Measurements from ENCODE around the gene KIF4A. TPM values are rescaled to one million over a fixed set of nuclear protein-coding genes. Genes with fewer than 3 reads are reported as not detected.

KIF4A gene
- total RNA-seq, 1 experiment from 2014 or later = 40.3 TPM

- DNase-seq (ENCODE audit: low read depth, low spot score) = no peak
- Histone ChIP-seq H3K9me2 (ENCODE audit: insufficient read depth) (no peaks in the 10 kb centered on the region), H3K4me2 (ENCODE audit: low read length) (no peak overlapping the region), H4K20me1 (ENCODE audit: insufficient read depth) (no peaks in the 10 kb centered on the region), H3K27me3 (ENCODE audit: insufficient read depth, low read length) (no peaks in the 10 kb centered on the region), H2AFZ (ENCODE audit: low read depth, low read length, poor library complexity, severe bottlenecking) (no peak overlapping the region), H3K9me3 (ENCODE audit: control insufficient read depth in 1 of 2, insufficient read depth in 1 of 2, low read depth in 1 of 2, low read length in 2 of 2) (no peaks in the 10 kb centered on the region), H3K9ac (ENCODE audit: low read length) (no peak overlapping the region), H3K36me3 (ENCODE audit: control insufficient read depth in 1 of 2, insufficient read depth in 2 of 2, low read length in 2 of 2) (no peaks in the 10 kb centered on the region), H3K27ac (ENCODE audit: low read depth, low read length) (no peak overlapping the region), H3K4me1 (ENCODE audit: control insufficient read depth in 1 of 2, insufficient read depth in 2 of 2, low read length in 2 of 2) (peaks cover 6 to 18% of the 10 kb centered on the region in 2 experiments), H3K79me2 (ENCODE audit: insufficient read depth, low read length) (no peaks in the 10 kb centered on the region), H3K4me3 (replicated peaks in 1 of 2; ENCODE audit: low read depth in 1 of 2, low read length in 2 of 2) (no peak overlapping the region)
- TF ChIP-seq POLR2AphosphoS5 (IDR thresholded peaks at IDR 0.05; ENCODE audit: low read depth, low read length) (no peak), ATF3 (IDR thresholded peaks at IDR 0.05) (no peak), SIN3A (IDR thresholded peaks at IDR 0.05; ENCODE audit: low read depth) (no peak), EZH2 (IDR thresholded peaks at IDR 0.05) (no peak), YY1 (IDR thresholded peaks at IDR 0.05; ENCODE audit: extremely low read depth, insufficient replicate concordance, low read depth, low read length) (no peak), ZBTB33 (IDR thresholded peaks at IDR 0.05; ENCODE audit: extremely low read depth, insufficient replicate concordance, low read length) (no peak), SRF (IDR thresholded peaks at IDR 0.05; ENCODE audit: low read depth) (no peak), CEBPB (IDR thresholded peaks at IDR 0.05; ENCODE audit: low read depth) (no peak), CBX3 (IDR thresholded peaks at IDR 0.05; ENCODE audit: low read depth) (no peak), REST (IDR thresholded peaks at IDR 0.05; ENCODE audit: low read depth) (no peak), EZH2phosphoT487 (IDR thresholded peaks at IDR 0.05; ENCODE audit: borderline replicate concordance) (no peak), POLR2A (IDR thresholded peaks at IDR 0.05; ENCODE audit: borderline replicate concordance, extremely low read depth, insufficient read depth, insufficient read length) (no peak), ZFX (IDR thresholded peaks at IDR 0.05) (no peak)
- TF ChIP-seq, protein P1, sequence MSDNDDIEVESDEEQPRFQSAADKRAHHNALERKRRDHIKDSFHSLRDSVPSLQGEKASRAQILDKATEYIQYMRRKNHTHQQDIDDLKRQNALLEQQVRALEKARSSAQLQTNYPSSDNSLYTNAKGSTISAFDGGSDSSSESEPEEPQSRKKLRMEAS (IDR thresholded peaks at IDR 0.05) = no peak
- ChIA-PET POLR2A (no interaction called here), RAD21 (ENCODE audit: low non-redundant PET in 1 of 2, low total read pairs in 2 of 2, uncharacterized antibody in 2 of 2, unreplicated experiment in 2 of 2) (no interaction called here), CTCF (no interaction called here)
- ATAC-seq = no peak
- BruUV-seq (replicated peaks) = no TSS peak
- intact Hi-C loops (cut with micrococcal nuclease) = no loop called here
Observed at GRCh38 chrX:70449457-70449966, 159.6 kb downstream of the KIF4A start.

Measured in HCT116 (cell line).